MM.1S (cell line): Measurements from ENCODE around the gene NDUFS7.
A peak's percentile ranks its signal among the peaks of the same experiment; 100 is the strongest.

Experiments used
- DNase-seq: peaks from one replicate; pipeline ENCODE4 v3.0.0-alpha.2; 2015
- H2AFZ ChIP-seq: fragments of 300-600 bp; sonication (generic); 2 replicates; pipeline ENCODE4 v1.6.0; 2016; ENCODE audit warnings: antibody characterized with exemption, low read length
- H3F3A ChIP-seq: fragments of 300-600 bp; sonication (generic); 2 replicates; pipeline ENCODE4 v1.6.1; 2016; ENCODE audit warnings: mild to moderate bottlenecking, antibody characterized with exemption, low read length, moderate library complexity, mixed read lengths; ENCODE audit not compliant: insufficient read depth
- H3K27ac ChIP-seq: fragments of 300-600 bp; sonication (generic); 2 replicates; pipeline ENCODE4 v1.5.1; 2016; ENCODE audit warnings: mild to moderate bottlenecking, low read length
- H3K27me3 ChIP-seq: fragments of 300-600 bp; sonication (generic); replicated peaks from 2 replicates; pipeline ENCODE4 v1.6.0; 2016; ENCODE audit warnings: low read length; ENCODE audit not compliant: insufficient read depth
- H3K36me3 ChIP-seq: fragments of 300-600 bp; sonication (generic); replicated peaks from 2 replicates; pipeline ENCODE4 v1.6.1; 2016; ENCODE audit warnings: mild to moderate bottlenecking, low read length, mixed read lengths; ENCODE audit not compliant: insufficient read depth
- H3K4me1 ChIP-seq: fragments of 300-600 bp; sonication (generic); 2 replicates; pipeline ENCODE4 v1.6.1; 2016; ENCODE audit warnings: low read length, mixed read lengths
- H3K4me2 ChIP-seq: fragments of 300-600 bp; sonication (generic); 2 replicates; pipeline ENCODE4 v1.6.0; 2016; ENCODE audit warnings: low read depth, low read length
- H3K4me3 ChIP-seq: fragments of 300-600 bp; sonication (generic); 2 replicates; pipeline ENCODE4 v1.5.1; 2016; ENCODE audit warnings: low read length, mixed read lengths
- H3K79me2 ChIP-seq: fragments of 300-600 bp; sonication (generic); 2 replicates; pipeline ENCODE4 v1.6.1; 2016; ENCODE audit warnings: mixed run types, low read length, mixed read lengths
- H3K9ac ChIP-seq: fragments of 300-600 bp; sonication (generic); 2 replicates; pipeline ENCODE4 v1.6.1; 2016; ENCODE audit warnings: low read length, mixed read lengths
- H3K9me2 ChIP-seq: fragments of 300-600 bp; sonication (generic); replicated peaks from 2 replicates; pipeline ENCODE4 v1.6.1; 2016; ENCODE audit warnings: mild to moderate bottlenecking, low read length, mixed read lengths; ENCODE audit not compliant: insufficient read depth
- H3K9me3 ChIP-seq: fragments of 300-600 bp; sonication (generic); replicated peaks from 2 replicates; pipeline ENCODE4 v1.6.1; 2016; ENCODE audit warnings: mild to moderate bottlenecking, low read length, mixed read lengths; ENCODE audit not compliant: insufficient read depth
- H4K20me1 ChIP-seq: fragments of 300-600 bp; sonication (generic); 2 replicates; pipeline ENCODE4 v1.6.1; 2016; ENCODE audit warnings: mild to moderate bottlenecking, low read length, moderate library complexity, mixed read lengths; ENCODE audit not compliant: insufficient read depth
- EZH2 ChIP-seq: fragments of 300-600 bp; sonication (generic); optimal IDR thresholded peaks from 2 replicates; pipeline ENCODE3; 2017; ENCODE audit warnings: low read depth, mild to moderate bottlenecking, antibody characterized with exemption, low read length, mixed read lengths
- EZH2phosphoT487 ChIP-seq: fragments of 300-600 bp; sonication (generic); IDR thresholded peaks from 2 replicates; pipeline ENCODE4 v1.6.1; 2018; ENCODE audit warnings: antibody characterized with exemption, low read length
- TF ChIP-seq, protein P1 (sequence below): fragments of 300-600 bp; sonication (generic); IDR thresholded peaks from 2 replicates; pipeline ENCODE4 v1.5.1; 2016; ENCODE audit warnings: antibody characterized with exemption, low read length, mixed read lengths

The NDUFS7 gene

DNA sequence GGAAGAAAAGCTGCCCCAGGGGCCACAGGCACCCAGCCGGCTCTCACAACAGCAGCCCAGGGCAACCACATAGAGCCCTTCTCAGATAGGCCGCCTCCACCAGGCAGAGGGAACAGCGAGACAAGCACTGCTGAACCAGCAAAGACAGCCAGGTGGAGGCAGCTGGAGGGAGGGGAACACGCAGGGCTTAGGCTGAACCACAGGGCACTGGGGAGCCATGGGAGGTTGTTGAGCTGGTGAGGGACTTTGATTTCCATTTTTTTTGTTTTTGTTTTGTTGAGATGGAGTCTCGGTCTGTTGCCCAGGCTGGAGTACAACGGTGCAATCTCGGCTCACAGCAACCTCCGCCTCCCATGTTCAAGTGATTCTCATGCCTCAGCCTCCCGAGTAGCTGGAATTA is 14.1 kb downstream of the NDUFS7 start:
- no peaks in the 10 kb centered on the region for H4K20me1 ChIP-seq
- H3K4me2 ChIP-seq = no peak overlapping the region
- peak; percentile 45 for DNase-seq
- H3K36me3 ChIP-seq = no peaks in the 10 kb centered on the region
- no peak overlapping the region for H2AFZ ChIP-seq
- H3K79me2 ChIP-seq = peaks cover 12% of the 10 kb centered on the region
- H3K9ac ChIP-seq = no peak overlapping the region
- H3K27me3 ChIP-seq = peaks cover 4% of the 10 kb centered on the region
- H3K9me3 ChIP-seq = no peaks in the 10 kb centered on the region
- no peak overlapping the region for H3K4me3 ChIP-seq
- H3F3A ChIP-seq = peaks cover 11% of the 10 kb centered on the region; the same call in 1 of the 2 replicates
- TF ChIP-seq EZH2phosphoT487 = no peak
- TF ChIP-seq EZH2 = no peak
- TF ChIP-seq, protein P1, sequence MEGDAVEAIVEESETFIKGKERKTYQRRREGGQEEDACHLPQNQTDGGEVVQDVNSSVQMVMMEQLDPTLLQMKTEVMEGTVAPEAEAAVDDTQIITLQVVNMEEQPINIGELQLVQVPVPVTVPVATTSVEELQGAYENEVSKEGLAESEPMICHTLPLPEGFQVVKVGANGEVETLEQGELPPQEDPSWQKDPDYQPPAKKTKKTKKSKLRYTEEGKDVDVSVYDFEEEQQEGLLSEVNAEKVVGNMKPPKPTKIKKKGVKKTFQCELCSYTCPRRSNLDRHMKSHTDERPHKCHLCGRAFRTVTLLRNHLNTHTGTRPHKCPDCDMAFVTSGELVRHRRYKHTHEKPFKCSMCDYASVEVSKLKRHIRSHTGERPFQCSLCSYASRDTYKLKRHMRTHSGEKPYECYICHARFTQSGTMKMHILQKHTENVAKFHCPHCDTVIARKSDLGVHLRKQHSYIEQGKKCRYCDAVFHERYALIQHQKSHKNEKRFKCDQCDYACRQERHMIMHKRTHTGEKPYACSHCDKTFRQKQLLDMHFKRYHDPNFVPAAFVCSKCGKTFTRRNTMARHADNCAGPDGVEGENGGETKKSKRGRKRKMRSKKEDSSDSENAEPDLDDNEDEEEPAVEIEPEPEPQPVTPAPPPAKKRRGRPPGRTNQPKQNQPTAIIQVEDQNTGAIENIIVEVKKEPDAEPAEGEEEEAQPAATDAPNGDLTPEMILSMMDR = no peak
- H3K4me1 ChIP-seq = peaks cover 3% of the 10 kb centered on the region; the same call in 1 of the 2 replicates
- H3K27ac ChIP-seq = no peak overlapping the region
- H3K9me2 ChIP-seq = no peaks in the 10 kb centered on the region

DNA sequence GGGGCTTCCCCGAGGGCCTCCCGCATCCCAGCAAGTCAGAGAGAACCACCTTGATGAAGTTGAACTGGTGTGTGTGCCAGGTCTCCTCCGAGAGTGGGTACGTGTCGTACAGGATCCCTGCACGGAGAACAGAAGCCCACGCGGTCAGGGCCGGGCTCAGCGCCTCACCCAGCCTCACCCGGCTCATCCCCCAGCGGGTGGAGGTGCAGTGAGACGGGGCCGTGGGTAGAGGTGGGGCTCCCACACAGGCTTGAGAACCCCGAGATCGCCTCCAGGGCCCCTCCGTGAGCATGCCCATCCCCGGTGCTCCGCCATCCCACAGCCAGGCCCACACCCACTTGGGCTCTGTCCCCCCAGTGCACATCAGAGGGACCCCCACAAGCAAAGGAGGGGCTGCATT is 15.4 kb downstream of the NDUFS7 start:
- Histone ChIP-seq H2AFZ (no peak overlapping the region), H3K4me3 (no peak overlapping the region), H4K20me1 (no peaks in the 10 kb centered on the region), H3K9ac (no peak overlapping the region), H3K79me2 (peaks cover 12% of the 10 kb centered on the region), H3K4me2 (no peak overlapping the region), H3K27ac (no peak overlapping the region), H3K4me1 (peaks cover 3% of the 10 kb centered on the region; the same call in 1 of the 2 replicates), H3K9me2 (no peaks in the 10 kb centered on the region), H3K9me3 (no peaks in the 10 kb centered on the region), H3K36me3 (no peaks in the 10 kb centered on the region), H3K27me3 (peaks cover 10% of the 10 kb centered on the region), H3F3A (peaks cover 11% of the 10 kb centered on the region; the same call in 1 of the 2 replicates)
- DNase-seq = no peak
- TF ChIP-seq EZH2phosphoT487 = no peak
- no peak for TF ChIP-seq EZH2
- TF ChIP-seq, protein P1 = no peak

DNA sequence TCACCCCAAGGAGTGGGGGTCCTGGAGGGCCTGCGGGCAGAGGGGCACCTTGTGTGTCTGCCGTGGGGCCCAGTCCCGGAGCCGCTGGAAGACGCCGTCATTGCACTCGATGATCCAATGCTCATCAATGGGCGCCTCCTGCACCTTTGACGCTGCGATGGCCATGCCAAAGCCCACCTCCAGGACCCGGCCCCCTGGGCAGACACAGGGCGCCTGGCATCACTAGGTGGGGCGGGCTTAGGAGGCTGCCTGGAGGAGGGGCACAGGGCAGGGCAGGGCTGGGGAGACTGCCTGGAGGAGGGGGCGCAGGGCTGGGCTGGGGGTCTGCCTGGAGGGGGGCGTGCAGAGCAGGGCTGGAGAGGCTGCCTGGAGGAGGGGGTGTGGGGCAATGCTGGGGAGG is 16.0 kb downstream of the NDUFS7 start:
- H3K9me2 ChIP-seq = no peaks in the 10 kb centered on the region
- H3K79me2 ChIP-seq = peaks cover 12% of the 10 kb centered on the region
- H3K4me1 ChIP-seq = peaks cover 3% of the 10 kb centered on the region; the same call in 1 of the 2 replicates
- H3K27me3 ChIP-seq = peaks cover 12% of the 10 kb centered on the region
- H2AFZ ChIP-seq = no peak overlapping the region
- TF ChIP-seq, protein P1 = no peak
- TF ChIP-seq EZH2phosphoT487 (no peak), EZH2 (no peak)
- H3F3A ChIP-seq = peaks cover 11% of the 10 kb centered on the region; the same call in 1 of the 2 replicates
- H3K4me2 ChIP-seq = no peak overlapping the region
- H3K9ac ChIP-seq = no peak overlapping the region
- DNase-seq = no peak
- H3K36me3 ChIP-seq = no peaks in the 10 kb centered on the region
- H3K9me3 ChIP-seq = no peaks in the 10 kb centered on the region
- H4K20me1 ChIP-seq = no peaks in the 10 kb centered on the region
- no peak overlapping the region for H3K27ac ChIP-seq
- H3K4me3 ChIP-seq = no peak overlapping the region
